ENCODE results near the gene TNFRSF21. TPM values are rescaled to one million over a fixed set of nuclear protein-coding genes. Genes with fewer than 3 reads are reported as not detected.

The TNFRSF21 gene
- total RNA-seq, 1 experiment from 2014 or later: 106 TPM

- CTCF ChIA-PET: no interaction called here
- Histone ChIP-seq H2AFZ (ENCODE audit: low read length) (no peak overlapping the region), H3K79me2 (ENCODE audit: low read length) (peaks cover 64% of the 10 kb centered on the region), H4K20me1 (ENCODE audit: low read length) (no peaks in the 10 kb centered on the region), H3K9ac (ENCODE audit: low read length) (no peak overlapping the region), H3K9me2 (replicated peaks; ENCODE audit: low read length) (no peaks in the 10 kb centered on the region), H3K9me3 (ENCODE audit: low read length) (no peaks in the 10 kb centered on the region), H3K4me3 (ENCODE audit: low read length) (no peak overlapping the region), H3K36me3 (ENCODE audit: low read depth, low read length) (peaks cover 56% of the 10 kb centered on the region), H3K27ac (ENCODE audit: low read length) (no peak overlapping the region), H3K27me3 (ENCODE audit: low read length) (no peaks in the 10 kb centered on the region), H3F3A (ENCODE audit: low read length, unreplicated experiment) (no peaks in the 10 kb centered on the region), H3K4me2 (ENCODE audit: low read length) (no peak overlapping the region), H3K4me1 (ENCODE audit: insufficient read depth, low read length) (peaks cover 7% of the 10 kb centered on the region)
- no peak for TF ChIP-seq EZH2phosphoT487 (IDR thresholded peaks at IDR 0.05; ENCODE audit: borderline replicate concordance, low read length)
- no peak for TF ChIP-seq CTCF (conservative IDR thresholded peaks at IDR 0.05; ENCODE audit: low read depth, low read length)
- TF ChIP-seq EZH2 (IDR thresholded peaks at IDR 0.05; ENCODE audit: low read length, unreplicated experiment): no peak
- BruUV-seq (replicated peaks): no TSS peak
- intact Hi-C loops (cut with micrococcal nuclease): no loop called here
- no peak for ATAC-seq
- POLR2A ChIA-PET (ENCODE audit: unreplicated experiment): no interaction called here
- DNase-seq: no peak
Observed at GRCh38 chr6:47237196-47237595, 72.5 kb downstream of the TNFRSF21 start.

- Histone ChIP-seq H3K79me2 (ENCODE audit: low read length) (peaks cover 53% of the 10 kb centered on the region), H3K9me3 (ENCODE audit: low read length) (no peaks in the 10 kb centered on the region), H3K9ac (ENCODE audit: low read length) (no peak overlapping the region), H2AFZ (ENCODE audit: low read length) (no peak overlapping the region), H3K27ac (ENCODE audit: low read length) (no peak overlapping the region), H3K27me3 (ENCODE audit: low read length) (no peaks in the 10 kb centered on the region), H4K20me1 (ENCODE audit: low read length) (no peaks in the 10 kb centered on the region), H3F3A (ENCODE audit: low read length, unreplicated experiment) (no peaks in the 10 kb centered on the region), H3K9me2 (replicated peaks; ENCODE audit: low read length) (no peaks in the 10 kb centered on the region), H3K4me1 (ENCODE audit: insufficient read depth, low read length) (peaks cover 2% of the 10 kb centered on the region; the same call in 1 of the 2 replicates), H3K4me2 (ENCODE audit: low read length) (no peak overlapping the region), H3K36me3 (ENCODE audit: low read depth, low read length) (peaks cover 60% of the 10 kb centered on the region), H3K4me3 (ENCODE audit: low read length) (no peak overlapping the region)
- POLR2A ChIA-PET (ENCODE audit: unreplicated experiment): no interaction called here
- DNase-seq (no peak), ATAC-seq (no peak)
- CTCF ChIA-PET: no interaction called here
- intact Hi-C loops (cut with micrococcal nuclease): no loop called here
- BruUV-seq (replicated peaks): no TSS peak
- TF ChIP-seq CTCF (conservative IDR thresholded peaks at IDR 0.05; ENCODE audit: low read depth, low read length) (no peak), EZH2phosphoT487 (IDR thresholded peaks at IDR 0.05; ENCODE audit: borderline replicate concordance, low read length) (no peak), EZH2 (IDR thresholded peaks at IDR 0.05; ENCODE audit: low read length, unreplicated experiment) (no peak)
Observed at GRCh38 chr6:47235964-47236760, 73.5 kb downstream of the TNFRSF21 start.

- H3K27me3 ChIP-seq (ENCODE audit: low read length): no peaks in the 10 kb centered on the region
- no peak overlapping the region for H3K4me2 ChIP-seq (ENCODE audit: low read length)
- H3F3A ChIP-seq (ENCODE audit: low read length, unreplicated experiment): no peaks in the 10 kb centered on the region
- no peak overlapping the region for H3K9ac ChIP-seq (ENCODE audit: low read length)
- H3K9me2 ChIP-seq (replicated peaks; ENCODE audit: low read length): no peaks in the 10 kb centered on the region
- no TSS peak for BruUV-seq (replicated peaks)
- H4K20me1 ChIP-seq (ENCODE audit: low read length): no peaks in the 10 kb centered on the region
- ATAC-seq: no peak
- no peak for DNase-seq
- peaks cover 46% of the 10 kb centered on the region for H3K79me2 ChIP-seq (ENCODE audit: low read length)
- ChIA-PET POLR2A (ENCODE audit: unreplicated experiment) (interaction anchor here (0.5 kb wide), 1 partner anchor 31 kb away, joined by 3 read pairs; no protein-coding TSS in a partner anchor), CTCF (no interaction called here)
- no peak overlapping the region for H3K4me3 ChIP-seq (ENCODE audit: low read length)
- intact Hi-C loops (cut with micrococcal nuclease): no loop called here
- TF ChIP-seq EZH2phosphoT487 (IDR thresholded peaks at IDR 0.05; ENCODE audit: borderline replicate concordance, low read length): no peak
- no peak for TF ChIP-seq CTCF (conservative IDR thresholded peaks at IDR 0.05; ENCODE audit: low read depth, low read length)
- TF ChIP-seq EZH2 (IDR thresholded peaks at IDR 0.05; ENCODE audit: low read length, unreplicated experiment): no peak
- H3K9me3 ChIP-seq (ENCODE audit: low read length): no peaks in the 10 kb centered on the region
- H3K36me3 ChIP-seq (ENCODE audit: low read depth, low read length): peaks cover 66% of the 10 kb centered on the region
- peaks cover 9% of the 10 kb centered on the region; the same call in 1 of the 2 replicates for H3K4me1 ChIP-seq (ENCODE audit: insufficient read depth, low read length)
- H3K27ac ChIP-seq (ENCODE audit: low read length): no peak overlapping the region
- no peak overlapping the region for H2AFZ ChIP-seq (ENCODE audit: low read length)
Observed at GRCh38 chr6:47235421-47235820, 74.3 kb downstream of the TNFRSF21 start.
